GM12878 (cell line): Measurements from ENCODE around the gene HSPA2. TPM values are rescaled to one million over a fixed set of nuclear protein-coding genes. Genes with fewer than 3 reads are reported as not detected.

Source experiments
- CBFB ChIP-seq: IDR thresholded peaks from 2 replicates; pipeline ENCODE4 v1.6.1; 2016; ENCODE audit warnings: antibody characterized with exemption, low read depth
- HDAC2 ChIP-seq: fragments of 200-600 bp; sonication (generic); IDR thresholded peaks from 2 replicates; pipeline ENCODE4 v1.6.1; 2017
- MTA3 ChIP-seq: IDR thresholded peaks from 2 replicates; pipeline ENCODE4 v1.6.1; 2012; ENCODE audit warnings: low read length, inconsistent platforms, borderline replicate concordance
- PAX8 ChIP-seq: fragments of 450-650 bp; IDR thresholded peaks from 2 replicates; pipeline ENCODE4 v1.6.1; 2017; ENCODE audit warnings: mild to moderate bottlenecking, moderate library complexity
- POLR2AphosphoS2 ChIP-seq: IDR thresholded peaks from 2 replicates; pipeline ENCODE4 v1.6.1; 2011; ENCODE audit warnings: low read depth, mild to moderate bottlenecking, low read length, improper control_type of control experiment, moderate library complexity
- SIX5 ChIP-seq: IDR thresholded peaks from 2 replicates; pipeline ENCODE4 v1.6.1; 2011; ENCODE audit warnings: mild to moderate bottlenecking, low read depth, low read length, moderate library complexity; ENCODE audit not compliant: severe bottlenecking
- SKIL ChIP-seq: fragments of 450-650 bp; IDR thresholded peaks from 2 replicates; pipeline ENCODE4 v1.6.1; 2017; ENCODE audit warnings: mild to moderate bottlenecking, low read depth, inconsistent platforms; ENCODE audit not compliant: poor library complexity, severe bottlenecking
- SPI1 ChIP-seq: IDR thresholded peaks from 2 replicates; pipeline ENCODE4 v1.6.1; 2011; ENCODE audit warnings: low read depth, mild to moderate bottlenecking, low read length, moderate library complexity, borderline replicate concordance; ENCODE audit not compliant: insufficient read depth
- ZNF687 ChIP-seq: fragments of 450-650 bp; IDR thresholded peaks from 2 replicates; pipeline ENCODE4 v1.6.1; 2017; ENCODE audit warnings: mild to moderate bottlenecking, moderate library complexity
- polyA plus RNA-seq, 11 experiments: library from polyadenylated mRNA; depleted of rRNA in 4 of 11; unstranded in 6 of 11; stranded (reverse) in 5 of 11; fragments of >200 nt; fragmentation: Nextera tagmentation in 4 of 11; fragmentation: Illumina TruSeq in 1 of 11; extraction: Ambion mirVana in 4 of 11; extraction: Trizol in 1 of 11; gene quantifications; 1 replicate in 1 of 11; 2 replicates in 10 of 11; pipeline versions ENCODE4 v1.2.1 to v1.2.3, GENCODE V29; 2011 to 2016; ENCODE audit warnings: inconsistent platforms in 2 of 11, missing spikeins in 2 of 11, low read depth in 1 of 11
- total RNA-seq, 4 experiments: library from RNA; depleted of rRNA in 3 of 4; stranded (reverse); fragments of >200 nt in 3 of 4; fragmentation: Illumina TruSeq in 1 of 4; extraction: Trizol in 1 of 4; gene quantifications; 2 replicates each; pipeline versions ENCODE4 v1.2.1 to v1.2.3, GENCODE V29; 2013 to 2021

HSPA2 gene
- total and polyA plus RNA-seq, 10 of the 15 experiments (the other 5 are each of a cell fraction or from before 2014, with no cell fraction given), result 0.02 to 1.2 (median 0.65) TPM

GRCh38 chr14:64502887-64503433 lies 37.6 kb upstream of the HSPA2 start (continued):
- no peak for TF ChIP-seq ZNF687
- peak; percentile 78; the same call in 1 of the 2 replicates for TF ChIP-seq MTA3
- no peak for TF ChIP-seq CBFB
- no peak for TF ChIP-seq SPI1
- TF ChIP-seq SIX5, result no peak
- TF ChIP-seq SKIL, result peak; percentile 12
- no peak for TF ChIP-seq PAX8
- TF ChIP-seq HDAC2, result no peak
- no peak for TF ChIP-seq POLR2AphosphoS2
- TF ChIP-seq, all 136 proteins: peak for 4
